Measurements from ENCODE around the gene NOTCH4.

DNA sequence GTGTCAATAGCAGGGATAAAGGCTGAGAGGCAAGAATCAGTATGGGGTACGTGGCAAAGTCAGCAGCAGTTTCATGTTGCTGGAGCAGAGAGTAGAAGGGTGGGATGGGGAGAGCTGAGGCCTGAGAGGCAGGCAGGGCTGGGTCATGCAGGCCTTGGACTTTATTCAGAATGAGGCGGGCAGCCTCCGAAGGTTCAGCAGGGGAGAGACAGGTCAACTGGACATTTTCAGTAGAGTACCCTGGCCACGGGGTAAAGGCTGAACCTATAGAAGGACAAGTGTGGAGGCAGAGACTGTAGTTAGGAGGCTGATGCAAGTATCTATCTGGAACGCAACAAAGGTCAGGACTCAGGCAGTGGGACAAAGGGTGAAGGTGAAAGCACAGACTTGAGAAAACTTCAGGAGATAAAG, 13.7 kb downstream of the NOTCH4 start:
- no peak for TF ChIP-seq POLR2A (IDR thresholded peaks at IDR 0.05)
- TF ChIP-seq, protein P1, sequence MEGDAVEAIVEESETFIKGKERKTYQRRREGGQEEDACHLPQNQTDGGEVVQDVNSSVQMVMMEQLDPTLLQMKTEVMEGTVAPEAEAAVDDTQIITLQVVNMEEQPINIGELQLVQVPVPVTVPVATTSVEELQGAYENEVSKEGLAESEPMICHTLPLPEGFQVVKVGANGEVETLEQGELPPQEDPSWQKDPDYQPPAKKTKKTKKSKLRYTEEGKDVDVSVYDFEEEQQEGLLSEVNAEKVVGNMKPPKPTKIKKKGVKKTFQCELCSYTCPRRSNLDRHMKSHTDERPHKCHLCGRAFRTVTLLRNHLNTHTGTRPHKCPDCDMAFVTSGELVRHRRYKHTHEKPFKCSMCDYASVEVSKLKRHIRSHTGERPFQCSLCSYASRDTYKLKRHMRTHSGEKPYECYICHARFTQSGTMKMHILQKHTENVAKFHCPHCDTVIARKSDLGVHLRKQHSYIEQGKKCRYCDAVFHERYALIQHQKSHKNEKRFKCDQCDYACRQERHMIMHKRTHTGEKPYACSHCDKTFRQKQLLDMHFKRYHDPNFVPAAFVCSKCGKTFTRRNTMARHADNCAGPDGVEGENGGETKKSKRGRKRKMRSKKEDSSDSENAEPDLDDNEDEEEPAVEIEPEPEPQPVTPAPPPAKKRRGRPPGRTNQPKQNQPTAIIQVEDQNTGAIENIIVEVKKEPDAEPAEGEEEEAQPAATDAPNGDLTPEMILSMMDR (IDR thresholded peaks at IDR 0.05), result no peak

Measured in testis (tissue), 2 donors.